HEK293 (cell line): ENCODE measurements around the gene BHLHE23.

Experiments used
- CTCF ChIA-PET: fragments of 350-600 bp; formaldehyde crosslinking; extraction: SDS; loops from one replicate; lab custom pipeline; 2021; ENCODE audit warnings: antibody characterized with exemption; lab: Yijun Ruan, JAX
- POLR2A ChIA-PET: fragments of 300-600 bp; formaldehyde crosslinking; extraction: SDS; loops from one replicate; lab custom pipeline; 2020; ENCODE audit warnings: antibody characterized with exemption, inconsistent platforms; lab: Yijun Ruan, JAX
- H3K27ac ChIP-seq: fragments of 200-500 bp; sonication (Bioruptor generic); 2 replicates; pipeline ENCODE4 v1.5.1; 2014; ENCODE audit warnings: low read depth, low read length, control low read depth, inconsistent platforms; ENCODE audit errors: extremely low read depth
- H3K36me3 ChIP-seq, 2 experiments: fragments of 200-500 bp in 1 of 2; sonication (Bioruptor generic) in 1 of 2; 1 replicate in 1 of 2; 2 replicates in 1 of 2; pipeline ENCODE4 v1.5.1; 2014 to 2017; ENCODE audit warnings: inconsistent platforms in 2 of 2, low read length in 2 of 2; ENCODE audit not compliant: control insufficient read depth in 2 of 2, insufficient read depth in 1 of 2
- H3K4me1 ChIP-seq: fragments of 200-500 bp; sonication (Bioruptor generic); 2 replicates; pipeline ENCODE4 v1.5.1; 2014; ENCODE audit warnings: mild to moderate bottlenecking, low read length, inconsistent platforms; ENCODE audit not compliant: control insufficient read depth, insufficient read depth
- H3K4me3 ChIP-seq: 2 replicates; pipeline ENCODE4 v1.5.1; 2011; ENCODE audit warnings: low read depth, mild to moderate bottlenecking, control low read depth, low read length, moderate library complexity
- H3K9me3 ChIP-seq: fragments of 200-500 bp; sonication (Bioruptor generic); 2 replicates; pipeline ENCODE4 v1.5.1; 2014; ENCODE audit warnings: low read depth, low read length, inconsistent platforms; ENCODE audit not compliant: control insufficient read depth, insufficient read depth
- BCL11A ChIP-seq: fragments of 450-650 bp; formaldehyde crosslinking; IDR thresholded peaks from 2 replicates; pipeline ENCODE4 v1.5.1; 2016; ENCODE audit warnings: low read depth, missing biosample characterization, missing genetic modification characterization
- BCL6B ChIP-seq: fragments of 450-650 bp; formaldehyde crosslinking; IDR thresholded peaks from 2 replicates; pipeline ENCODE4 v1.5.1; 2017; ENCODE audit warnings: missing biosample characterization, missing genetic modification characterization
- HIC1 ChIP-seq: fragments of 450-650 bp; formaldehyde crosslinking; IDR thresholded peaks from 2 replicates; pipeline ENCODE4 v1.5.1; 2016; ENCODE audit warnings: missing biosample characterization, missing genetic modification characterization
- HOXC10 ChIP-seq: sonication (generic); formaldehyde crosslinking; IDR thresholded peaks from 2 replicates; pipeline ENCODE4 v1.8.1; 2023; ENCODE audit warnings: mild to moderate bottlenecking, missing genetic modification reagents
- KLF10 ChIP-seq: fragments of 450-650 bp; IDR thresholded peaks from 2 replicates; pipeline ENCODE4 v1.5.1; 2018; ENCODE audit warnings: missing biosample characterization, mild to moderate bottlenecking, missing genetic modification characterization
- MZF1 ChIP-seq: fragments of 450-650 bp; formaldehyde crosslinking; IDR thresholded peaks from 2 replicates; pipeline ENCODE4 v1.5.1; 2017; ENCODE audit warnings: missing biosample characterization, missing genetic modification characterization, borderline replicate concordance
- PATZ1 ChIP-seq: fragments of 450-650 bp; formaldehyde crosslinking; IDR thresholded peaks from 2 replicates; pipeline ENCODE4 v1.5.1; 2016; ENCODE audit warnings: missing biosample characterization, missing genetic modification characterization
- SALL2 ChIP-seq: fragments of 450-650 bp; formaldehyde crosslinking; IDR thresholded peaks from 2 replicates; pipeline ENCODE4 v1.5.0; 2017; ENCODE audit warnings: missing biosample characterization, mild to moderate bottlenecking, missing genetic modification characterization, borderline replicate concordance
- ZBTB17 ChIP-seq: fragments of 450-650 bp; formaldehyde crosslinking; IDR thresholded peaks from 2 replicates; pipeline ENCODE4 v1.5.1; 2016; ENCODE audit warnings: missing biosample characterization, missing genetic modification characterization
- ZNF133 ChIP-seq: fragments of 450-650 bp; formaldehyde crosslinking; IDR thresholded peaks from 2 replicates; pipeline ENCODE4 v1.5.1; 2016; ENCODE audit warnings: missing biosample characterization, missing genetic modification characterization
- ZNF138 ChIP-seq: fragments of 450-650 bp; formaldehyde crosslinking; IDR thresholded peaks from 2 replicates; pipeline ENCODE4 v1.5.1; 2016; ENCODE audit warnings: missing biosample characterization, missing genetic modification characterization, borderline replicate concordance
- ZNF175 ChIP-seq: fragments of 450-650 bp; formaldehyde crosslinking; IDR thresholded peaks from 2 replicates; pipeline ENCODE4 v1.5.1; 2016; ENCODE audit warnings: missing biosample characterization, missing genetic modification characterization
- ZNF248 ChIP-seq: fragments of 450-650 bp; formaldehyde crosslinking; IDR thresholded peaks from 2 replicates; pipeline ENCODE4 v1.5.1; 2017; ENCODE audit warnings: missing biosample characterization, missing genetic modification characterization
- ZNF274 ChIP-seq, 2 experiments: fragments of 200-500 bp in 1 of 2; fragments of 450-650 bp in 1 of 2; sonication (Bioruptor generic) in 1 of 2; formaldehyde crosslinking in 1 of 2; IDR thresholded peaks; 2 replicates each; pipeline versions ENCODE4 v1.5.1 to v1.6.1; 2014 to 2016; ENCODE audit warnings: borderline replicate concordance in 1 of 2, inconsistent platforms in 1 of 2, low read length in 1 of 2, missing biosample characterization in 1 of 2, missing genetic modification characterization in 1 of 2
- ZNF341 ChIP-seq: fragments of 450-650 bp; formaldehyde crosslinking; IDR thresholded peaks from 2 replicates; pipeline ENCODE4; 2016; ENCODE audit warnings: low read depth, missing biosample characterization, missing genetic modification characterization
- ZNF416 ChIP-seq: fragments of 450-650 bp; formaldehyde crosslinking; IDR thresholded peaks from 2 replicates; pipeline ENCODE4 v1.5.1; 2016; ENCODE audit warnings: missing biosample characterization, missing genetic modification characterization
- ZNF423 ChIP-seq: fragments of 450-650 bp; formaldehyde crosslinking; IDR thresholded peaks from 2 replicates; pipeline ENCODE4 v1.5.1; 2016; ENCODE audit warnings: missing biosample characterization, missing genetic modification characterization
- ZNF692 ChIP-seq: fragments of 450-650 bp; formaldehyde crosslinking; IDR thresholded peaks from 2 replicates; pipeline ENCODE4 v1.5.1; 2016; ENCODE audit warnings: missing biosample characterization, missing genetic modification characterization
- ZNF747 ChIP-seq: fragments of 450-650 bp; formaldehyde crosslinking; IDR thresholded peaks from 2 replicates; pipeline ENCODE4 v1.5.1; 2016; ENCODE audit warnings: missing biosample characterization, missing genetic modification characterization
- ZSCAN18 ChIP-seq: fragments of 450-650 bp; formaldehyde crosslinking; IDR thresholded peaks from 2 replicates; pipeline ENCODE4 v1.5.1; 2016; ENCODE audit warnings: missing biosample characterization, missing genetic modification characterization
- ZSCAN23 ChIP-seq: fragments of 450-650 bp; formaldehyde crosslinking; IDR thresholded peaks from 2 replicates; pipeline ENCODE4 v1.5.1; 2016; ENCODE audit warnings: missing biosample characterization, missing genetic modification characterization
- ZSCAN30 ChIP-seq: fragments of 450-650 bp; IDR thresholded peaks from 2 replicates; pipeline ENCODE4 v1.5.1; 2018; ENCODE audit warnings: missing biosample characterization, mild to moderate bottlenecking, missing genetic modification characterization, moderate library complexity
- ZXDB ChIP-seq: fragments of 450-650 bp; formaldehyde crosslinking; IDR thresholded peaks from 2 replicates; pipeline ENCODE4 v1.5.1; 2016; ENCODE audit warnings: missing biosample characterization, missing genetic modification characterization
- TF ChIP-seq, protein P1 (sequence below): fragments of 450-650 bp; formaldehyde crosslinking; IDR thresholded peaks from 2 replicates; pipeline ENCODE4 v1.5.1; 2016; ENCODE audit warnings: missing biosample characterization, missing genetic modification characterization

The BHLHE23 gene

GRCh38 chr20:63009045-63009961 is 2.5 kb upstream of the BHLHE23 start:
- Histone ChIP-seq H3K4me1 (no peaks in the 10 kb centered on the region), H3K4me3 (no peak overlapping the region), H3K27ac (no peak overlapping the region), H3K36me3 (no peaks in the 10 kb centered on the region), H3K9me3 (no peaks in the 10 kb centered on the region)
- POLR2A ChIA-PET = interaction anchor here (1.2 kb wide), 1 partner anchor 37 kb away, joined by 3 read pairs; no protein-coding TSS in a partner anchor
- CTCF ChIA-PET = interaction anchor here (0.6 to 2.5 kb wide), 26 partner anchors 10 to 302 kb away, joined by 3 to 30 read pairs (median 4); no protein-coding TSS in a partner anchor
- no peak for TF ChIP-seq SALL2 (tag by site-specific recombination)
- peak; percentile 74; the same call in 1 of the 2 replicates for TF ChIP-seq BCL11A (tag by site-specific recombination)
- TF ChIP-seq ZBTB17 (tag by site-specific recombination) = peak; percentile 54
- TF ChIP-seq ZNF423 (tag by site-specific recombination) = peak; percentile 93
- no peak for TF ChIP-seq HOXC10 (CRISPR knock-in tag)
- no peak for TF ChIP-seq ZNF692 (tag by site-specific recombination)
- no peak for TF ChIP-seq ZNF274 (IDR thresholded peaks at IDR 0.05; ENCODE audit: low read length)
- TF ChIP-seq ZNF274 (tag by site-specific recombination; IDR thresholded peaks at IDR 0.05; ENCODE audit: borderline replicate concordance) = no peak
- no peak for TF ChIP-seq ZNF175
- no peak for TF ChIP-seq BCL6B (tag by site-specific recombination)
- peak; percentile 64; the same call in 1 of the 2 replicates for TF ChIP-seq ZSCAN30 (tag by site-specific recombination)
- no peak for TF ChIP-seq ZSCAN23 (tag by site-specific recombination)
- TF ChIP-seq MZF1 = no peak
- TF ChIP-seq ZNF341 (tag by site-specific recombination) = peak; percentile 42; the same call in 1 of the 2 replicates
- no peak for TF ChIP-seq ZNF747 (tag by site-specific recombination)
- TF ChIP-seq KLF10 = 0 out of 2 replicates have a peak, but pooled peaks have one; percentile 28
- no peak for TF ChIP-seq HIC1 (tag by site-specific recombination)
- TF ChIP-seq ZNF248 (tag by site-specific recombination) = no peak
- no peak for TF ChIP-seq ZNF416 (tag by site-specific recombination)
- TF ChIP-seq ZNF133 (tag by site-specific recombination) = no peak
- TF ChIP-seq PATZ1 (tag by site-specific recombination) = peak; percentile 78
- TF ChIP-seq, protein P1, sequence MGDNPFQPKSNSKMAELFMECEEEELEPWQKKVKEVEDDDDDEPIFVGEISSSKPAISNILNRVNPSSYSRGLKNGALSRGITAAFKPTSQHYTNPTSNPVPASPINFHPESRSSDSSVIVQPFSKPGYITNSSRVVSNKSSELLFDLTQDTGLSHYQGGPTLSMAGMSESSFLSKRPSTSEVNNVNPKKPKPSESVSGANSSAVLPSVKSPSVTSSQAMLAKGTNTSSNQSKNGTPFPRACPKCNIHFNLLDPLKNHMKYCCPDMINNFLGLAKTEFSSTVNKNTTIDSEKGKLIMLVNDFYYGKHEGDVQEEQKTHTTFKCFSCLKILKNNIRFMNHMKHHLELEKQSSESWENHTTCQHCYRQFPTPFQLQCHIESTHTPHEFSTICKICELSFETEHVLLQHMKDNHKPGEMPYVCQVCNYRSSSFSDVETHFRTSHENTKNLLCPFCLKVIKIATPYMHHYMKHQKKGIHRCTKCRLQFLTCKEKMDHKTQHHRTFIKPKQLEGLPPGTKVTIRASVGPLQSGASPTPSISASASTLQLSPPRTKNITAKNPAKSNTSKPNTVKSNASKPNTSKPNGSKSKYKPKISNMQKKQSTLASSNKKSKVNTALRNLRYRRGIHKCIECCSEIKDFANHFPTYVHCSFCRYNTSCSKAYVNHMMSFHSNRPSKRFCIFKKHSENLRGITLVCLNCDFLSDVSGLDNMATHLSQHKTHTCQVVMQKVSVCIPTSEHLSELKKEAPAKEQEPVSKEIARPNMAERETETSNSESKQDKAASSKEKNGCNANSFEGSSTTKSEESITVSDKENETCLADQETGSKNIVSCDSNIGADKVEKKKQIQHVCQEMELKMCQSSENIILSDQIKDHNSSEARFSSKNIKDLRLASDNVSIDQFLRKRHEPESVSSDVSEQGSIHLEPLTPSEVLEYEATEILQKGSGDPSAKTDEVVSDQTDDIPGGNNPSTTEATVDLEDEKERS (tag by site-specific recombination) = no peak
- TF ChIP-seq ZXDB (tag by site-specific recombination) = peak; percentile 88
- TF ChIP-seq ZNF138 (tag by site-specific recombination) = no peak
- TF ChIP-seq ZSCAN18 (tag by site-specific recombination) = no peak
